Endothelial cell of umbilical vein (primary cell): ENCODE measurements around the gene MYO16. TPM values are rescaled to one million over a fixed set of nuclear protein-coding genes. Genes with fewer than 3 reads are reported as not detected.
A peak's percentile ranks its signal among the peaks of the same experiment; 100 is the strongest.

ENCODE experiments used
- BruUV-seq: library from RNA; stranded (reverse); fragments of 400-500 nt; replicated peaks from 2 replicates; lab custom pipeline; 2021; lab: Mats Ljungman, UMichigan
- CTCF ChIA-PET: fragments of 300-600, 350-600 bp; sonication (Branson Sonifier 250); formaldehyde crosslinking; loops from one replicate; lab custom pipeline; 2021; ENCODE audit warnings: antibody characterized with exemption, inconsistent platforms; lab: Charles Lee
- POLR2A ChIA-PET: fragments of 300-600, 350-600 bp; sonication (Branson Sonifier 250); formaldehyde crosslinking; loops from one replicate; lab custom pipeline; 2021; ENCODE audit warnings: antibody characterized with exemption, inconsistent platforms; lab: Charles Lee
- DNase-seq: peaks from one replicate; pipeline ENCODE4 v3.0.0-alpha.2; 2011; ENCODE audit warnings: low read depth, low spot score
- FAIRE-seq: peaks from 2 replicates; lab custom pipeline; 2011; peaks lifted over from hg19 to GRCh38; lab: Jason Lieb, UNC
- H2AFZ ChIP-seq: 2 replicates; pipeline ENCODE4 v1.6.0; 2012; ENCODE audit warnings: low read depth, low read length, control low read depth, inconsistent platforms
- H3K27ac ChIP-seq: 2 replicates; pipeline ENCODE4 v1.5.1; 2011; ENCODE audit warnings: low read depth, mild to moderate bottlenecking, control low read depth, low read length, moderate library complexity; ENCODE audit not compliant: insufficient read depth
- H3K27me3 ChIP-seq, 2 experiments: 2 replicates each; pipeline versions ENCODE4 v1.6.0 to v1.6.1; 2011; ENCODE audit warnings: low read length in 2 of 2, mixed read lengths in 1 of 2; ENCODE audit not compliant: control insufficient read depth in 2 of 2, insufficient read depth in 2 of 2
- H3K36me3 ChIP-seq, 2 experiments: 2 replicates in 1 of 2; 3 replicates in 1 of 2; pipeline ENCODE4 v1.5.1; 2011; ENCODE audit warnings: low read length in 2 of 2, mild to moderate bottlenecking in 1 of 2, moderate library complexity in 1 of 2; ENCODE audit not compliant: control insufficient read depth in 2 of 2, insufficient read depth in 2 of 2; ENCODE audit errors: extremely low read depth in 1 of 2
- H3K4me1 ChIP-seq: 3 replicates; pipeline ENCODE4 v1.5.1; 2011; ENCODE audit warnings: mild to moderate bottlenecking, low read length; ENCODE audit not compliant: control insufficient read depth, insufficient read depth; ENCODE audit errors: extremely low read depth
- H3K4me2 ChIP-seq: 2 replicates; pipeline ENCODE4 v1.6.1; 2011; ENCODE audit warnings: low read length, control low read depth, mixed read lengths; ENCODE audit not compliant: insufficient read depth
- H3K4me3 ChIP-seq, 3 experiments: fragments of 200-600 bp in 1 of 3; sonication (generic), shearing (Covaris generic) in 1 of 3; replicated peaks in 1 of 3; 2 replicates each; pipeline ENCODE4 v1.5.1; 2011 to 2016; ENCODE audit warnings: control low read depth in 3 of 3, low read length in 3 of 3, mild to moderate bottlenecking in 2 of 3, inconsistent platforms in 1 of 3, low read depth in 1 of 3, moderate library complexity in 1 of 3; ENCODE audit not compliant: insufficient read depth in 1 of 3
- H3K79me2 ChIP-seq: 2 replicates; pipeline ENCODE4 v1.6.0; 2012; ENCODE audit warnings: low read length, inconsistent platforms; ENCODE audit not compliant: control insufficient read depth, insufficient read depth
- H3K9ac ChIP-seq: replicated peaks from 2 replicates; pipeline ENCODE3; 2011; ENCODE audit warnings: low read length, control low read depth; ENCODE audit not compliant: insufficient read depth; ENCODE audit errors: extremely low read depth
- H3K9me1 ChIP-seq: replicated peaks from 3 replicates; pipeline ENCODE4 v1.6.0; 2011; ENCODE audit warnings: mild to moderate bottlenecking, low read length; ENCODE audit not compliant: control insufficient read depth, insufficient read depth; ENCODE audit errors: extremely low read depth
- H3K9me3 ChIP-seq: replicated peaks from 2 replicates; pipeline ENCODE4 v1.5.1; 2012; ENCODE audit warnings: low read length, inconsistent platforms; ENCODE audit not compliant: control insufficient read depth, insufficient read depth
- H4K20me1 ChIP-seq: replicated peaks from 2 replicates; pipeline ENCODE3; 2011; ENCODE audit warnings: mild to moderate bottlenecking, low read length; ENCODE audit not compliant: control insufficient read depth, insufficient read depth; ENCODE audit errors: extremely low read depth
- FOS ChIP-seq: IDR thresholded peaks from 2 replicates; pipeline ENCODE4 v1.6.1; 2011; ENCODE audit warnings: mild to moderate bottlenecking, low read length, moderate library complexity, borderline replicate concordance; ENCODE audit not compliant: insufficient read depth
- GATA2 ChIP-seq: IDR thresholded peaks from 2 replicates; pipeline ENCODE4 v1.7.0; 2011; ENCODE audit warnings: low read depth, mild to moderate bottlenecking, moderate library complexity, mixed read lengths, low read length; ENCODE audit not compliant: insufficient read length, insufficient read depth
- JUN ChIP-seq: IDR thresholded peaks from 2 replicates; pipeline ENCODE4 v1.6.1; 2011; ENCODE audit warnings: borderline replicate concordance, low read depth; ENCODE audit not compliant: insufficient read length, insufficient read depth
- MAX ChIP-seq: IDR thresholded peaks from 2 replicates; pipeline ENCODE4 v1.6.1; 2011; ENCODE audit not compliant: insufficient read depth, insufficient read length
- POLR2A ChIP-seq: IDR thresholded peaks from 2 replicates; pipeline ENCODE4 v1.6.1; 2012; ENCODE audit warnings: low read depth, mild to moderate bottlenecking, control low read depth, low read length
- dilution Hi-C: fragments of 300-500 bp; cut with MboI; formaldehyde crosslinking; loops from one replicate; pipeline ENCODE4 v1.15.0; 2019; ENCODE audit warnings: low sequenced_read_pairs; ENCODE audit not compliant: extremely low pct_ligation_motif_present
- intact Hi-C: fragments of 100-400 bp; cut with micrococcal nuclease; formaldehyde crosslinking; loops from one replicate; pipeline ENCODE4 v1.10.0; 2022
- polyA plus RNA-seq, 4 experiments: library from polyadenylated mRNA; depleted of rRNA in 3 of 4; stranded (reverse) in 3 of 4; unstranded in 1 of 4; fragments of >200 nt; gene quantifications; 2 replicates each; pipeline versions ENCODE4 v1.2.1 to v1.2.3, GENCODE V29; 2011 to 2012; ENCODE audit warnings: missing spikeins in 1 of 4
- total RNA-seq: library from RNA; stranded (reverse); gene quantifications from 2 replicates; pipeline ENCODE4 v1.2.3, GENCODE V29; 2021

MYO16 gene
- total and polyA plus RNA-seq, 2 donors (not counting 3 experiments of a cell fraction or from before 2014, with no cell fraction given), result 0.03 to 0.04 TPM

GRCh38 chr13:109243311-109243951 lies 614.0 kb downstream of the MYO16 start:
- no peaks in the 10 kb centered on the region for H3K9me3 ChIP-seq
- H4K20me1 ChIP-seq, result no peaks in the 10 kb centered on the region
- no peak for TF ChIP-seq POLR2A
- peak; percentile 38 for TF ChIP-seq FOS
- peak; percentile 16 for TF ChIP-seq GATA2
- TF ChIP-seq JUN, result peak; percentile 62
- no peak for TF ChIP-seq MAX
- BruUV-seq, result TSS peak; percentile 77
- H2AFZ ChIP-seq, result peak overlapping the region; percentile 77
- peaks cover 27% of the 10 kb centered on the region for H3K4me1 ChIP-seq
- peak overlapping the region; percentile 47 for H3K4me2 ChIP-seq
- peak; percentile 79 for FAIRE-seq
- dilution Hi-C loops (no loop called here), intact Hi-C loops (loop anchor here (1.0 to 2.0 kb wide), 7 partner anchors 31 to 533 kb away; no protein-coding TSS in a partner anchor)
- peak; percentile 78 for DNase-seq
- no peak overlapping the region for H3K4me3 ChIP-seq
- H3K9me1 ChIP-seq, result no peaks in the 10 kb centered on the region
- H3K36me3 ChIP-seq, result no peaks in the 10 kb centered on the region
- H3K27ac ChIP-seq, result peak overlapping the region; percentile 84
- no peaks in the 10 kb centered on the region for H3K79me2 ChIP-seq
- ChIA-PET POLR2A (interaction anchor here (0.7 kb wide), 1 partner anchor 33 kb away, joined by 3 read pairs; no protein-coding TSS in a partner anchor), CTCF (no interaction called here)
- H3K27me3 ChIP-seq, result no peaks in the 10 kb centered on the region
- peak overlapping the region; percentile 67 for H3K9ac ChIP-seq

- Histone ChIP-seq H3K4me1 (peaks cover 27% of the 10 kb centered on the region), H3K27ac (peak overlapping the region; percentile 84), H3K4me2 (no peak overlapping the region), H4K20me1 (no peaks in the 10 kb centered on the region), H3K9me1 (no peaks in the 10 kb centered on the region), H3K4me3 (no peak overlapping the region), H3K27me3 (no peaks in the 10 kb centered on the region), H3K36me3 (no peaks in the 10 kb centered on the region), H3K9me3 (no peaks in the 10 kb centered on the region), H3K9ac (peak overlapping the region; percentile 67), H2AFZ (no peak overlapping the region), H3K79me2 (no peaks in the 10 kb centered on the region)
- FAIRE-seq, result no peak
- no peak for TF ChIP-seq JUN
- no peak for TF ChIP-seq POLR2A
- CTCF ChIA-PET, result interaction anchor here (0.6 kb wide), 1 partner anchor 90 kb away, joined by 3 read pairs; no protein-coding TSS in a partner anchor
- DNase-seq, result no peak
- no TSS peak for BruUV-seq
- POLR2A ChIA-PET, result no interaction called here
- intact Hi-C loops, result no loop called here
- dilution Hi-C loops, result no loop called here
Observed at GRCh38 chr13:109244566-109244965, 615.2 kb downstream of the MYO16 start.
